RWPE2 (cell line): Measurements from ENCODE around the gene SETD4.
A peak's percentile ranks its signal among the peaks of the same experiment; 100 is the strongest.

Experiments
- ATAC-seq: fragments of 200-7000 bp; cut with Tn5 transposase; 3 replicates; pipeline ENCODE4 v1.9.1; 2021; ENCODE audit warnings: low read depth
- DNase-seq: peaks from one replicate; pipeline ENCODE4 v3.0.0-alpha.2; 2020; ENCODE audit warnings: low spot score
- H3K27ac ChIP-seq: fragments of 450-650 bp; 2 replicates; pipeline ENCODE4 v1.5.1; 2017; ENCODE audit warnings: mild to moderate bottlenecking; ENCODE audit not compliant: poor library complexity, severe bottlenecking
- H3K27me3 ChIP-seq: fragments of 250-450 bp; sonication (Bioruptor Pico); 2 replicates; pipeline ENCODE4 v1.5.1; 2021; ENCODE audit warnings: mild to moderate bottlenecking, moderate library complexity; ENCODE audit not compliant: insufficient read depth, poor library complexity, severe bottlenecking
- H3K36me3 ChIP-seq: fragments of 250-450 bp; sonication (Bioruptor Pico); 2 replicates; pipeline ENCODE4 v1.5.1; 2020; ENCODE audit warnings: low read depth, mild to moderate bottlenecking, moderate library complexity
- H3K4me1 ChIP-seq: fragments of 250-450 bp; sonication (Bioruptor Pico); 2 replicates; pipeline ENCODE4 v1.5.1; 2021; ENCODE audit warnings: mild to moderate bottlenecking, moderate library complexity; ENCODE audit not compliant: insufficient read depth, poor library complexity, severe bottlenecking
- H3K4me3 ChIP-seq: fragments of 250-450 bp; sonication (Bioruptor Pico); 2 replicates; pipeline ENCODE4 v1.5.1; 2021; ENCODE audit warnings: mild to moderate bottlenecking, moderate library complexity; ENCODE audit not compliant: severe bottlenecking
- H3K9me3 ChIP-seq: fragments of 250-450 bp; sonication (Bioruptor Pico); 2 replicates; pipeline ENCODE4 v1.5.1; 2021; ENCODE audit warnings: mild to moderate bottlenecking, moderate library complexity; ENCODE audit not compliant: severe bottlenecking
- TF ChIP-seq, protein P1 (sequence below): fragments of 450-650 bp; IDR thresholded peaks from one replicate; pipeline ENCODE4 v1.5.1; 2017; ENCODE audit warnings: mild to moderate bottlenecking, moderate library complexity; ENCODE audit not compliant: poor library complexity, severe bottlenecking

Gene SETD4

GRCh38 chr21:36028127-36029069, 31.9 kb downstream of the SETD4 start:
- DNase-seq (no peak), ATAC-seq (peak; percentile 93)
- H3K4me1 ChIP-seq: peaks cover under 1% of the 10 kb centered on the region
- H3K9me3 ChIP-seq: no peaks in the 10 kb centered on the region
- TF ChIP-seq, protein P1, sequence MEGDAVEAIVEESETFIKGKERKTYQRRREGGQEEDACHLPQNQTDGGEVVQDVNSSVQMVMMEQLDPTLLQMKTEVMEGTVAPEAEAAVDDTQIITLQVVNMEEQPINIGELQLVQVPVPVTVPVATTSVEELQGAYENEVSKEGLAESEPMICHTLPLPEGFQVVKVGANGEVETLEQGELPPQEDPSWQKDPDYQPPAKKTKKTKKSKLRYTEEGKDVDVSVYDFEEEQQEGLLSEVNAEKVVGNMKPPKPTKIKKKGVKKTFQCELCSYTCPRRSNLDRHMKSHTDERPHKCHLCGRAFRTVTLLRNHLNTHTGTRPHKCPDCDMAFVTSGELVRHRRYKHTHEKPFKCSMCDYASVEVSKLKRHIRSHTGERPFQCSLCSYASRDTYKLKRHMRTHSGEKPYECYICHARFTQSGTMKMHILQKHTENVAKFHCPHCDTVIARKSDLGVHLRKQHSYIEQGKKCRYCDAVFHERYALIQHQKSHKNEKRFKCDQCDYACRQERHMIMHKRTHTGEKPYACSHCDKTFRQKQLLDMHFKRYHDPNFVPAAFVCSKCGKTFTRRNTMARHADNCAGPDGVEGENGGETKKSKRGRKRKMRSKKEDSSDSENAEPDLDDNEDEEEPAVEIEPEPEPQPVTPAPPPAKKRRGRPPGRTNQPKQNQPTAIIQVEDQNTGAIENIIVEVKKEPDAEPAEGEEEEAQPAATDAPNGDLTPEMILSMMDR: peak; percentile 94
- H3K36me3 ChIP-seq: no peaks in the 10 kb centered on the region
- H3K4me3 ChIP-seq: no peak overlapping the region
- no peak overlapping the region for H3K27ac ChIP-seq
- H3K27me3 ChIP-seq: no peaks in the 10 kb centered on the region

DNA sequence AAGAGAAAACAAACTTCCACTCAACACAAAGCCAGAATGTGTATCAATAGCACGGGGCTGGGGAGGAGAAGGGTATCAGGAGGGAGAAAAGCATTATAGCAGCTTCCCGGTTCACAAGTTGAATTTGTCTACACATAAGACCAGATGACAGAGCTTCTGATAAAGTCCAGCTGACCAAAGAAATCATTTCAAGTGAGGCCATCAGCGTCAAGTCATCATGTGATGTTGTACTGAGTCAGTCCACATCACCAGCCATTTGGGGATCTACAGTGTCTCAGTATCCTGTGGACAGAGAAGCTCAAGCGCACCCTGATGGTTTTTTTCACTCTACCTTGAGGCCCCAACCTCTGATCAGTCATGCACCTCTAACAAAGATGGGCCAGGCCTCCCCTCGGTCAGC, 33.0 kb downstream of the SETD4 start:
- Histone ChIP-seq H3K4me3 (no peak overlapping the region), H3K4me1 (peaks cover 6% of the 10 kb centered on the region), H3K27ac (no peak overlapping the region), H3K27me3 (no peaks in the 10 kb centered on the region), H3K9me3 (no peaks in the 10 kb centered on the region), H3K36me3 (no peaks in the 10 kb centered on the region)
- ATAC-seq (no peak), DNase-seq (no peak)
- TF ChIP-seq, protein P1: no peak

DNA sequence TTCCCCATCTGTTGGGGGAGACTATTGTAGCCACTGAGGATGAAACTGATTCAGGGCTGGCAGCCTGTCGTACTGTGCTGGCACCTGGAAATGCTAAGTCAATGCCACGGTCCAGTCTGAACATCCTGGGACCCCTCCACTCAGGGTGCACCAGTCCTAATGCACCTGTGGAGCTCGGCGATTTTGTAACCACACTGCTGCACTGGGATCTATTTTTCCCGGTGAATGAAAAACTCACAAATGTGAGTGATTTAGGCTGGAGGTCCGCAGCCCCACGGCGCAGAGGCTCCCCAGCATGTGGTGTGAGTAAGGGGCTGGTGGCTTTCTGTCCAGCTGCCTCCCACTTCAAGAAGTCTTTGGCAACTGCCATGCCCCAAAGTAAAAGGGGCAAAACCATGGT, 35.5 kb downstream of the SETD4 start:
- ATAC-seq: no peak
- H3K4me1 ChIP-seq: peaks cover 6% of the 10 kb centered on the region
- H3K36me3 ChIP-seq: no peaks in the 10 kb centered on the region
- no peaks in the 10 kb centered on the region for H3K9me3 ChIP-seq
- H3K27ac ChIP-seq: no peak overlapping the region
- TF ChIP-seq, protein P1: no peak
- H3K27me3 ChIP-seq: no peaks in the 10 kb centered on the region
- no peak overlapping the region for H3K4me3 ChIP-seq
- DNase-seq: no peak

- no peak overlapping the region for H3K4me3 ChIP-seq
- H3K36me3 ChIP-seq: no peaks in the 10 kb centered on the region
- peaks cover 6% of the 10 kb centered on the region for H3K4me1 ChIP-seq
- DNase-seq (no peak), ATAC-seq (no peak)
- H3K27me3 ChIP-seq: no peaks in the 10 kb centered on the region
- no peaks in the 10 kb centered on the region for H3K9me3 ChIP-seq
- TF ChIP-seq, protein P1: no peak
- no peak overlapping the region for H3K27ac ChIP-seq
Observed at GRCh38 chr21:36023092-36023480, 37.2 kb downstream of the SETD4 start.
